Measurements from ENCODE around the gene LIFR.
A peak's percentile ranks its signal among the peaks of the same experiment; 100 is the strongest.

The LIFR gene

GRCh38 chr5:38458174-38458573, 98.3 kb downstream of the LIFR start:
- DNase-seq = no peak

GRCh38 chr5:38456657-38457399, 99.6 kb downstream of the LIFR start:
- DNase-seq = no peak

GRCh38 chr5:38455796-38456330, 100.6 kb downstream of the LIFR start:
- no peak for DNase-seq

GRCh38 chr5:38453921-38454320, 102.5 kb downstream of the LIFR start:
- no peak for DNase-seq

GRCh38 chr5:38453506-38453905, 102.9 kb downstream of the LIFR start:
- peak; percentile 55 to 77 for DNase-seq

- no peak for DNase-seq
These were observed 104.2 kb downstream of the LIFR start for GRCh38 chr5:38452201-38452600.

GRCh38 chr5:38451074-38451725, 105.2 kb downstream of the LIFR start:
- DNase-seq = no peak

GRCh38 chr5:38450627-38451026, 105.8 kb downstream of the LIFR start:
- DNase-seq = no peak

- DNase-seq = no peak
These were observed 107.7 kb downstream of the LIFR start for GRCh38 chr5:38448568-38449350.

GRCh38 chr5:38447786-38448185, 108.7 kb downstream of the LIFR start:
- DNase-seq = no peak

- no peak for DNase-seq
These were observed 109.4 kb downstream of the LIFR start for GRCh38 chr5:38447056-38447455.

- DNase-seq = no peak
These were observed 110.4 kb downstream of the LIFR start for GRCh38 chr5:38446029-38446522.

GRCh38 chr5:38445374-38446028, 110.9 kb downstream of the LIFR start:
- no peak for DNase-seq

GRCh38 chr5:38443390-38443789, 113.1 kb downstream of the LIFR start:
- DNase-seq = no peak

GRCh38 chr5:38442247-38442573, 114.2 kb downstream of the LIFR start:
- DNase-seq = no peak

- DNase-seq = peak; percentile 71 to 82
These were observed 114.8 kb downstream of the LIFR start for GRCh38 chr5:38441453-38442246.

- DNase-seq = no peak
These were observed 117.7 kb downstream of the LIFR start for GRCh38 chr5:38438757-38439156.

GRCh38 chr5:38434966-38435705, 121.3 kb downstream of the LIFR start:
- DNase-seq = no peak

- no peak for DNase-seq
These were observed 123.1 kb downstream of the LIFR start for GRCh38 chr5:38433160-38433861.

- DNase-seq = no peak
These were observed 125.1 kb downstream of the LIFR start for GRCh38 chr5:38431242-38431853.

Measured in CD4-positive, alpha-beta T cell treated with Interferon alpha-2 for 1 hour (primary cell).